ENCODE data around the gene ZBTB4. TPM values are rescaled to one million over a fixed set of nuclear protein-coding genes. Genes with fewer than 3 reads are reported as not detected.

The ZBTB4 gene
- total and polyA plus RNA-seq, 2 experiments from 2014 or later: 3.6 to 11.2 TPM

GRCh38 chr17:7464081-7464480, 15.3 kb downstream of the ZBTB4 start (continued):
- TF ChIP-seq EZH2 (IDR thresholded peaks at IDR 0.05; ENCODE audit: low read depth, unreplicated experiment) (no peak), NANOG (IDR thresholded peaks at IDR 0.05; ENCODE audit: borderline replicate concordance) (no peak)
- TF ChIP-seq, protein P1, sequence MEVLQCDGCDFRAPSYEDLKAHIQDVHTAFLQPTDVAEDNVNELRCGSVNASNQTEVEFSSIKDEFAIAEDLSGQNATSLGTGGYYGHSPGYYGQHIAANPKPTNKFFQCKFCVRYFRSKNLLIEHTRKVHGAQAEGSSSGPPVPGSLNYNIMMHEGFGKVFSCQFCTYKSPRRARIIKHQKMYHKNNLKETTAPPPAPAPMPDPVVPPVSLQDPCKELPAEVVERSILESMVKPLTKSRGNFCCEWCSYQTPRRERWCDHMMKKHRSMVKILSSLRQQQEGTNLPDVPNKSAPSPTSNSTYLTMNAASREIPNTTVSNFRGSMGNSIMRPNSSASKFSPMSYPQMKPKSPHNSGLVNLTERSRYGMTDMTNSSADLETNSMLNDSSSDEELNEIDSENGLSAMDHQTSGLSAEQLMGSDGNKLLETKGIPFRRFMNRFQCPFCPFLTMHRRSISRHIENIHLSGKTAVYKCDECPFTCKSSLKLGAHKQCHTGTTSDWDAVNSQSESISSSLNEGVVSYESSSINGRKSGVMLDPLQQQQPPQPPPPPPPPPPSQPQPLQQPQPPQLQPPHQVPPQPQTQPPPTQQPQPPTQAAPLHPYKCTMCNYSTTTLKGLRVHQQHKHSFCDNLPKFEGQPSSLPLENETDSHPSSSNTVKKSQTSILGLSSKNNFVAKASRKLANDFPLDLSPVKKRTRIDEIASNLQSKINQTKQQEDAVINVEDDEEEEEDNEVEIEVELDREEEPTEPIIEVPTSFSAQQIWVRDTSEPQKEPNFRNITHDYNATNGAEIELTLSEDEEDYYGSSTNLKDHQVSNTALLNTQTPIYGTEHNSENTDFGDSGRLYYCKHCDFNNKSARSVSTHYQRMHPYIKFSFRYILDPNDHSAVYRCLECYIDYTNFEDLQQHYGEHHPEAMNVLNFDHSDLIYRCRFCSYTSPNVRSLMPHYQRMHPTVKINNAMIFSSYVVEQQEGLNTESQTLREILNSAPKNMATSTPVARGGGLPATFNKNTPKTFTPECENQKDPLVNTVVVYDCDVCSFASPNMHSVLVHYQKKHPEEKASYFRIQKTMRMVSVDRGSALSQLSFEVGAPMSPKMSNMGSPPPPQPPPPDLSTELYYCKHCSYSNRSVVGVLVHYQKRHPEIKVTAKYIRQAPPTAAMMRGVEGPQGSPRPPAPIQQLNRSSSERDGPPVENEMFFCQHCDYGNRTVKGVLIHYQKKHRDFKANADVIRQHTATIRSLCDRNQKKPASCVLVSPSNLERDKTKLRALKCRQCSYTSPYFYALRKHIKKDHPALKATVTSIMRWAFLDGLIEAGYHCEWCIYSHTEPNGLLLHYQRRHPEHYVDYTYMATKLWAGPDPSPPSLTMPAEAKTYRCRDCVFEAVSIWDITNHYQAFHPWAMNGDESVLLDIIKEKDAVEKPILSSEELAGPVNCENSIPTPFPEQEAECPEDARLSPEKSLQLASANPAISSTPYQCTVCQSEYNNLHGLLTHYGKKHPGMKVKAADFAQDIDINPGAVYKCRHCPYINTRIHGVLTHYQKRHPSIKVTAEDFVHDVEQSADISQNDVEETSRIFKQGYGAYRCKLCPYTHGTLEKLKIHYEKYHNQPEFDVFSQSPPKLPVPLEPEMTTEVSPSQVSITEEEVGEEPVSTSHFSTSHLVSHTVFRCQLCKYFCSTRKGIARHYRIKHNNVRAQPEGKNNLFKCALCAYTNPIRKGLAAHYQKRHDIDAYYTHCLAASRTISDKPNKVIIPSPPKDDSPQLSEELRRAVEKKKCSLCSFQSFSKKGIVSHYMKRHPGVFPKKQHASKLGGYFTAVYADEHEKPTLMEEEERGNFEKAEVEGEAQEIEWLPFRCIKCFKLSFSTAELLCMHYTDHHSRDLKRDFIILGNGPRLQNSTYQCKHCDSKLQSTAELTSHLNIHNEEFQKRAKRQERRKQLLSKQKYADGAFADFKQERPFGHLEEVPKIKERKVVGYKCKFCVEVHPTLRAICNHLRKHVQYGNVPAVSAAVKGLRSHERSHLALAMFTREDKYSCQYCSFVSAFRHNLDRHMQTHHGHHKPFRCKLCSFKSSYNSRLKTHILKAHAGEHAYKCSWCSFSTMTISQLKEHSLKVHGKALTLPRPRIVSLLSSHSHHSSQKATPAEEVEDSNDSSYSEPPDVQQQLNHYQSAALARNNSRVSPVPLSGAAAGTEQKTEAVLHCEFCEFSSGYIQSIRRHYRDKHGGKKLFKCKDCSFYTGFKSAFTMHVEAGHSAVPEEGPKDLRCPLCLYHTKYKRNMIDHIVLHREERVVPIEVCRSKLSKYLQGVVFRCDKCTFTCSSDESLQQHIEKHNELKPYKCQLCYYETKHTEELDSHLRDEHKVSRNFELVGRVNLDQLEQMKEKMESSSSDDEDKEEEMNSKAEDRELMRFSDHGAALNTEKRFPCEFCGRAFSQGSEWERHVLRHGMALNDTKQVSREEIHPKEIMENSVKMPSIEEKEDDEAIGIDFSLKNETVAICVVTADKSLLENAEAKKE (CRISPR knock-in tag; IDR thresholded peaks at IDR 0.05): no peak

DNA sequence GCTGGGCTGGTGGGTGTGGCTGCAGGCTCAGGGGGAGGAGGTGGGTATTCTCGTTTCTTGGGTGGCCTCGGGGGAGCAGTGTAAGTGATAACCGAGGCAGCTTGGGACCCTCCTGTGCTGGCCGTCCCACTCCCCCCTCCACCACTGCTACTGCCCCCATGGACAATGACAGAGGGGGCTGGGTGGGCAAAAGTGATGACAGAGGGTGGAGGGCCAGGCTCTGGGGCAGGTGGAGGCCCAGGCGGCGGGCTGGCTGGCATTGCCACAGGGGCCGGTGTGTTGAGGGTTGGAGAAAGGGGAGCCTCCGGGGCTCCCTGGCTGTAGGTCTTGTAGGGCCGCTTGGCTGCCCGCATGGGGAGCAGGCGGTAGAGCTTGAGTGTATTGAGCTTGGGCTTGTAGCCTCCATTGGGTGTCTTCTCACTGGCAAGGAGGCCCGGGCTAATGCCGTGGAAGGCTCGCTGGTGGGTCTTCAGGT, 16.0 kb downstream of the ZBTB4 start:
- Histone ChIP-seq H2AFZ (no peak overlapping the region), H4K20me1 (replicated peaks; ENCODE audit: insufficient read depth) (no peaks in the 10 kb centered on the region), H3K79me2 (replicated peaks; ENCODE audit: insufficient read depth) (no peaks in the 10 kb centered on the region), H3K4me2 (no peak overlapping the region), H3K4me1 (ENCODE audit: insufficient read depth) (peaks cover 15% of the 10 kb centered on the region; the same call in 1 of the 2 replicates), H3F3A (replicated peaks; ENCODE audit: low read depth) (0 out of 2 replicates have a peak, but pooled peaks cover 5% of the 10 kb centered on the region), H3K27me3 (ENCODE audit: insufficient read depth) (no peaks in the 10 kb centered on the region), H3K36me3 (ENCODE audit: insufficient read depth) (no peaks in the 10 kb centered on the region), H3K9me2 (ENCODE audit: insufficient read depth) (peaks cover 4% of the 10 kb centered on the region; the same call in 1 of the 2 replicates), H3K4me3 (no peak overlapping the region), H3K27ac (ENCODE audit: low read depth) (no peak overlapping the region)
- Mint-ChIP-seq H3K27ac (no peak overlapping the region), H3K9me3 (no peaks in the 10 kb centered on the region), H3K4me3 (no peak overlapping the region), H3K36me3 (ENCODE audit: low read depth) (peaks cover 11% of the 10 kb centered on the region), H3K27me3 (ENCODE audit: insufficient read depth, low read depth, poor library complexity) (peaks cover 17% of the 10 kb centered on the region), H3K4me1 (peaks cover 24% of the 10 kb centered on the region)
- no peak for DNase-seq (ENCODE audit: low spot score)
- ATAC-seq: no peak
- no peak for TF ChIP-seq CREB1 (CRISPR knock-in tag; IDR thresholded peaks at IDR 0.05; ENCODE audit: low read depth)
- TF ChIP-seq ZNF114 (CRISPR knock-in tag; IDR thresholded peaks at IDR 0.05): no peak
- no peak for TF ChIP-seq EZH2phosphoT487 (IDR thresholded peaks at IDR 0.05; ENCODE audit: unreplicated experiment)
- no peak for TF ChIP-seq EZH2 (IDR thresholded peaks at IDR 0.05; ENCODE audit: low read depth, unreplicated experiment)
- TF ChIP-seq STAT1 (IDR thresholded peaks at IDR 0.05; ENCODE audit: unreplicated experiment): no peak
- TF ChIP-seq, protein P2, sequence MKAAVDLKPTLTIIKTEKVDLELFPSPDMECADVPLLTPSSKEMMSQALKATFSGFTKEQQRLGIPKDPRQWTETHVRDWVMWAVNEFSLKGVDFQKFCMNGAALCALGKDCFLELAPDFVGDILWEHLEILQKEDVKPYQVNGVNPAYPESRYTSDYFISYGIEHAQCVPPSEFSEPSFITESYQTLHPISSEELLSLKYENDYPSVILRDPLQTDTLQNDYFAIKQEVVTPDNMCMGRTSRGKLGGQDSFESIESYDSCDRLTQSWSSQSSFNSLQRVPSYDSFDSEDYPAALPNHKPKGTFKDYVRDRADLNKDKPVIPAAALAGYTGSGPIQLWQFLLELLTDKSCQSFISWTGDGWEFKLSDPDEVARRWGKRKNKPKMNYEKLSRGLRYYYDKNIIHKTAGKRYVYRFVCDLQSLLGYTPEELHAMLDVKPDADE (IDR thresholded peaks at IDR 0.05): no peak
- no peak for TF ChIP-seq POLR2AphosphoS5 (IDR thresholded peaks at IDR 0.05; ENCODE audit: low read depth)
- no peak for TF ChIP-seq JUNB (IDR thresholded peaks at IDR 0.05; ENCODE audit: unreplicated experiment)
- TF ChIP-seq, protein P3, sequence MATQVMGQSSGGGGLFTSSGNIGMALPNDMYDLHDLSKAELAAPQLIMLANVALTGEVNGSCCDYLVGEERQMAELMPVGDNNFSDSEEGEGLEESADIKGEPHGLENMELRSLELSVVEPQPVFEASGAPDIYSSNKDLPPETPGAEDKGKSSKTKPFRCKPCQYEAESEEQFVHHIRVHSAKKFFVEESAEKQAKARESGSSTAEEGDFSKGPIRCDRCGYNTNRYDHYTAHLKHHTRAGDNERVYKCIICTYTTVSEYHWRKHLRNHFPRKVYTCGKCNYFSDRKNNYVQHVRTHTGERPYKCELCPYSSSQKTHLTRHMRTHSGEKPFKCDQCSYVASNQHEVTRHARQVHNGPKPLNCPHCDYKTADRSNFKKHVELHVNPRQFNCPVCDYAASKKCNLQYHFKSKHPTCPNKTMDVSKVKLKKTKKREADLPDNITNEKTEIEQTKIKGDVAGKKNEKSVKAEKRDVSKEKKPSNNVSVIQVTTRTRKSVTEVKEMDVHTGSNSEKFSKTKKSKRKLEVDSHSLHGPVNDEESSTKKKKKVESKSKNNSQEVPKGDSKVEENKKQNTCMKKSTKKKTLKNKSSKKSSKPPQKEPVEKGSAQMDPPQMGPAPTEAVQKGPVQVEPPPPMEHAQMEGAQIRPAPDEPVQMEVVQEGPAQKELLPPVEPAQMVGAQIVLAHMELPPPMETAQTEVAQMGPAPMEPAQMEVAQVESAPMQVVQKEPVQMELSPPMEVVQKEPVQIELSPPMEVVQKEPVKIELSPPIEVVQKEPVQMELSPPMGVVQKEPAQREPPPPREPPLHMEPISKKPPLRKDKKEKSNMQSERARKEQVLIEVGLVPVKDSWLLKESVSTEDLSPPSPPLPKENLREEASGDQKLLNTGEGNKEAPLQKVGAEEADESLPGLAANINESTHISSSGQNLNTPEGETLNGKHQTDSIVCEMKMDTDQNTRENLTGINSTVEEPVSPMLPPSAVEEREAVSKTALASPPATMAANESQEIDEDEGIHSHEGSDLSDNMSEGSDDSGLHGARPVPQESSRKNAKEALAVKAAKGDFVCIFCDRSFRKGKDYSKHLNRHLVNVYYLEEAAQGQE (IDR thresholded peaks at IDR 0.05; ENCODE audit: unreplicated experiment): no peak
- no peak for TF ChIP-seq CTCF (conservative IDR thresholded peaks at IDR 0.05; ENCODE audit: low read depth in 2 of 2)
- TF ChIP-seq NANOG (IDR thresholded peaks at IDR 0.05; ENCODE audit: borderline replicate concordance): no peak
- TF ChIP-seq ZNF331 (CRISPR knock-in tag; IDR thresholded peaks at IDR 0.05; ENCODE audit: low read depth): no peak
